NCI-H524 treated with DMSO at 0.1 percent for 48 hours (cell line): ENCODE results near the gene PSORS1C1.

Source experiments
- DNase-seq: peaks from one replicate; lab custom pipeline; 2025; lab: John Stamatoyannopoulos, UW

The PSORS1C1 gene

DNA sequence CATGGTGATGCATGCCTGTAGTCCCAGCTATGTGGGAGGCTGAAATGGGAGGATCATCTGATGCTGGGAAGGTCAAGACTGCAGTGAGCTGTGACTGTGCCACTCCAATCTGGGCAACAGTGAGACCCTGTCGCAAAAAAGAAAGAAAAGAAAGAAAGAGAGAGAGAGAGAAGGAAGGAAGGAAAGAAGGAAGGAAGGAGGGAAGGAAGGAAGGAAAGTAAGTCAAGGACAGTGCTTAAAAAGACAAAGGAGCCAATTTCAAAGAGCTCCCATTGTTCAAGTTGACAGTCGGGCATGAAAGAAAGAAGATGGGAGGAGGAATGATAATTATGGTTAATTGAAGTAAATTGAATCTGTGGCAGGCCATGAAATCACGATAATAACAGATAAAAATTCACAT lies 18.4 kb upstream of the PSORS1C1 start:
- DNase-seq: no peak

DNA sequence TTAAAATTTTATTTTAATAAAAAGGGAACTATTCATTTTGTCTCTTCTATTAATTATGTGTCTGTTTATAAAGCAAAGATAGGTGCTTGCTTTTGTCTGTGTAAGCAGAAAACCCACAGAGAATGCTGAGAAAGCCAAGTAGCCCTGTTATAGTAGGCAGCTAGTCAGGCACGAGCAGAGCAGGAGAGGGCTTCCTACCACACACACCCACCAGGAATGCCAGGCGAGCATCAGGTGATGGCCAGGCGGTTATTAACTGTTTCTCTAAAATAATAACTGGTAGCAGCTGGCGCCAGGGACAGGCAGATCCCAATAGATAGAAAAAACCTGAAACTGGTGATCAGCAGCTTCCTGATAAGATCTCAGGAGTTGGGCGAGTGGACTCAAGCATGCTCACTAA lies 17.9 kb upstream of the PSORS1C1 start:
- no peak for DNase-seq

DNA sequence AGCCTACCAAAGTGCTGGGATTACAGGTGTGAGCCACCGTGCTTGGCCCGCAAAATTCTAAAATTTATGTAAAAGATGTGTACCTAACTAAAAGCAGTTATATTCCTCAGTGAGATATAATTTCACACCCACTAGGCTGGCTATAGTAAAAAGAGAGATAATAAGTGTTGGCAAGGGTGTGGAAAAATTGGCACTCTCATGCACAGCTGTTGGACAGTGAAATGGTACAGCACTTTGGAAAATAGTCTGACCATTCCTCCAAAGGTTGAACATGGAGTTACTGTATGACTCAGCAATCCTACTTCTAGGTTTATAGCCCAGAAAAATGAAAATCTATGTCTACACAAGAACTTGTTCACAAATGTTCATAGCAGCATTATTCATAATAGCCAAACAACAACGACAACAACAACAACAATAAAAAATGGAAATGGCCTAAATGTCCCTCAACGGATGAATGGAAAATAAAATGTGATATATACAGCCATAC lies 16.1 kb upstream of the PSORS1C1 start:
- no peak for DNase-seq

DNA sequence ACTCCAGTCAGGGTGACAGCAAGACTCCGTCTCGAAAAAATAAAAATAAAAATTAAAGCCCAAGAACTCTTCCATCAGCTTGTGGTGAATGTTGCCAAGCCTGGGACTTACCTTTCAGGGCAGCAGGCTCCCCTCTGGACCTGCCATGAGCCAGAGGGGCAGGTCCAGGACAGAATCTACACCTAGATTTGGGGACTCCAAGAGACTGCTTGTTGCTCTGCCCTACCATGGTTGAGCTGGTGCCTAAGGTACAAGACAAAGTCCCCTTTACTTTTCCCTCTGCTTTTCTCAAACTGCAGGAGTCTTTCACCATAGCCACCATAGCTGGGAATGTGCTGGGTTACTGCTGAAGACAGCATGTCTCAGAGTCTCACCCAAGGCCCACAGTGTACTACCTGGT lies 11.5 kb upstream of the PSORS1C1 start:
- DNase-seq: no peak

DNA sequence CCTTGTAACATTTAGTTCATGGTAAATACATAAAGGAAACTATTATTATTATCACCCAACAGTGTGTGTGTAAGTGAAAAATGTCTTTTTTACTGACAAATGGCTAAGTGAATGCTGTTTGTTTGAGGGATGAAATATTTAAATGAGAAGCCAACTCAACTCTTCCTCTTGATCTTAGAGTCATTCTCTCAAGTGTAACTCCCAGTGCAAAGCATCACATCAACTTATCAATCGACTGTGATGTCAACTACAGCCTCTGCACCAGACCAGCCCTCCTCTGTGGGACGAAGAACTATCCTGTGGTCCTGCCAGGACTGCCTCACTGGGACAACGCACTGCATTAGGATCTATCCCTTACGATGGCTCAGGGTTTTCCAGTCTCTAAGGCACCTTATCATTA lies 7.5 kb upstream of the PSORS1C1 start:
- no peak for DNase-seq

DNA sequence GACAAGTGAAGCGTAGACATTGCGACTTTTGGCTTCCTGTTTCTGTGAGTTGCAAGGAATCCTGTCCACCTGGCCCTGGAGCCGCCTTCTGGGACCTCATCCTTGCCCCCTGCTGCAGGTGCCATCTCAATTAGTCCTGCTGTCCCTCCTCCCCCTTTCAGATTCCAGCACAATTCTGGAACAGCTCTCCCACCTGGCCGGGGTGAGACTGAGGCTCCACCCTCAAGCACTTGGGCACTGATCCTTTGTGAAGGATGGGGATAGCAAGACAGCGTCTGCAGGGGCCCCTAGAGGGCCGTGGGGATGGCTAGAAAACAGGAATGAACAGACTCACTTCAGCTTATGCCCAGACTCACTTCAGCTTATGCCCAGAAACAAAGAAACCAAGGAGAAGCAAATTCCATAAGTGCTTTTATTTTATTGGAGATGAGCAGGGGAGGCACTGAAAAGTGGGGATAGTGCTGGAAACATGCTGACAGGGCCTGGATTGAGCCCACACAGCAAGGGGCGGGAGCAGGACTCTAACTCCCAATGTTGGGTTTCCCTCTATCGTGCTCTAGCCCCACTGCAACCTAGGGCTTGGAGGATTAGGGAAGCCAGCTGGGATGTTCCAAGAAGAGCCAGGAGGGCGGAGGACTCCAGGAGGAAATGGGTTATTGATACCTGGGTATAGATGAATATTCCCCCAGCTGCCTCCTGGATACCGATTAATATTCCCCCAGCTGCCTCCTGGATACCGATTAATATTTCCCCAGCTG lies 3.6 kb upstream of the PSORS1C1 start:
- DNase-seq: no peak

DNA sequence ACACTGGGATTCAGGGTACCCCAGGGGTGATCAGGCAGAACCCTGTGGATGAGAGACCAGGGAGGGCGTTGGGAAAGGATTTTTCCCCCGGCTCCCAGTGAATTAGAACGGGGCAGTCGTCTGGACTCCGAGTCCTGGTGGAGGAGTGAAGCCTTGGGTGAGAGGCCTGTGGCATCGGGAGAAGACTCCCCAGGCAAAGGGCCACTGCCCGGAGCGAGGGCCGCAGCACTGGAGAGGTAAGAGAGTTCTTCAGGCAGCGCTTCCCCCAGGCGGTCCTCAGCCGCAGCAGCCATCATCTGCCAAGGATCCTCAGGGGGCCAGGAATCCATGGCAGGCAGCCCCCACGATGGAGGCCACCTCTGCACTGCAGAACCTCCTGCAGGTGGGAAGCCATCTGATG lies 2.9 kb upstream of the PSORS1C1 start:
- DNase-seq: no peak

DNA sequence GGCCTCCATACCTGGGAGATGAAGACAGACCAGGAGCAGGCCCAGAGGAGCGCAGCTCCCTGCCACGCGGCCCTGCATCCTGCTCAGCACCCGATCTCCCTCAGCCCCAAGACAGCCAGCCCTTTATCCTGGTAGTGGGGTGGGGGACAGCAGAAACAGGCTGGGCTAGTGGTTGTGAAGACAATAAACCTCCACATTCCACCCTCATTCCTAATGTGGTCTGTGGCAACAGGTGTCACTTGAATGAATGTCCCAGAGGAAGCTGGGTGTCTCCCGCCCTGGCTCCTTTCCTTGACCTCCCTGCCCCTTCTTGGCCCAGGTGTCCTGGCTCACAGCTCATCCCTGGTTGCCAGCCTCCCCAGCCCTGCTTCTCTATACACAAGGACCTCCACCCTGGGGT lies 2.1 kb upstream of the PSORS1C1 start, which contains the start of gene C6orf15:
Gene C6orf15, minus strand, starts transcription at position 98 of the 400 bp plus-strand sequence. Its CDS starts 20 bp downstream, at position 78.
- DNase-seq: no peak

DNA sequence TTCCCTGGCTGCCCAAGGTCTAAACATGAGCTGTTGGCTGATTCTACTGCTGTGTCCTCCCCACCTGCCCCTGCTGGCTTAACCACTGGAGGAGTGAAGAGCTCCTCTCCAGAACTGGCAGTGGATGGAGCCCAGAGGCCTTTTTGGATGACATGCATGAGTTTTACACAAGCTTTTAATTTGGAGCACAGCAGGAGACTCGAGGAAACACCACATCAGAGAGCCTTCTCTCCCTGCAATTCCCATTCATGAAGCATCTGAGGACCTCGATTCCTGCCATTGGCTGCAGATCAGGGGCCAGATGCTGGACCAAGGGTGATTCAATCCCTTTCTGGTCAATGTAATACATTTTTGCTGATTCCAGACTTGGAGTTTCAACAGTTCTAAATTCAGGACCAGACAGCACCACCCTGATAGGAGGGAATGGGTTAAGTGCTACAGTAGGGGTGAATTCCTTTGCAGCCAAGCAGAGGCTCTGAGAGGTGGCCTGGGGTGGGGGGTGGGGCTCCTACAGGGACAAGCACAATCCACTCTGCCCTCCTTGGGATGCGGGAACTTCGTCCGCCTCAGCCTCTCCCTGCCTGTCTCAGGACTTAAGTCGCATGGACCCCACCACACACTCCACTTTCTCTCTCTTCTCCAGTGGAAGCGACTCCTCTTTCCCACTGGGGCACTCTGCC lies 599 bp upstream of the PSORS1C1 start:
- DNase-seq: no peak

DNA sequence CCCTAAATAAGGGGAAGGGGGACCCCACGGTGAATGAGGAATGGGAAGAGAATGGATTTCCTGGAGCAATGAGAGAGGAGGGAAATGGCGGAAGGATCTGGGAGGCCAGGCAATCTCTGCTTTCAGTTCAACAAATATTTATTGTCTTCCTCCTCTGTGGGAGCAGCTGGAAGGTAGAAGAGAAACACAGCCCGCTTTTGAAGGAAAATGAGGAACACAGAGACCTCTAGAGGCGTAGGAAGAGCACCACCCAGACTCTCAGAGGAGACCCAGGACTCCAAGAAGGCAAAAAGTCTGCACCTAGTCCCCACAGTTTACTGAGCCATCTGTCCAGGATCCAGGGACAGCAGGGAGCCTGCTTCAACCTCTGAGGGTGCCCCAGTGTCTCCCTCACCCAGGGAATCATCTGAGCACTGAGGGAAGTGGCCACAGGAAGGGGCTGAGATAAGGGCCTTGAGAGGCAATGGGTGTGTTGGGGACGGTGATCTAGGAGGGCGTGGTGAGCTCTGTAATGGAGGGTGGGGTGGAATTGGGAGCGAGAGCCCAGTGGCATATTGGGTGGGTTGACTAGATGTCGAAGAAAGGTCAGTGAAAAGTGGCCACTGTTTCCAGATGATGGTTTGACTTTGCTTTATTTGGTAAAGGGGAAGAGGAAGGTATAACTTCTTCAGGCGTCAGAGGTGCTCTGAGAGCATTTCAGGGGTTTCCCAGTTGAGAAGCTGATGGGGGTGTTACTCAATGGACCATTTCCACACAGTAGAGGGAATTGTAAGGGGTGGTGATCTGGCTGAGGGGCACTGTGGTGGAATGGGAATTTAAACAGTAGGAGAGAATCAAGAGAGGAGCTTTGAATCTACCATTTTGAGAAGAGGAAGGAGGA lies 610 bp downstream of the PSORS1C1 start:
- DNase-seq: no peak

DNA sequence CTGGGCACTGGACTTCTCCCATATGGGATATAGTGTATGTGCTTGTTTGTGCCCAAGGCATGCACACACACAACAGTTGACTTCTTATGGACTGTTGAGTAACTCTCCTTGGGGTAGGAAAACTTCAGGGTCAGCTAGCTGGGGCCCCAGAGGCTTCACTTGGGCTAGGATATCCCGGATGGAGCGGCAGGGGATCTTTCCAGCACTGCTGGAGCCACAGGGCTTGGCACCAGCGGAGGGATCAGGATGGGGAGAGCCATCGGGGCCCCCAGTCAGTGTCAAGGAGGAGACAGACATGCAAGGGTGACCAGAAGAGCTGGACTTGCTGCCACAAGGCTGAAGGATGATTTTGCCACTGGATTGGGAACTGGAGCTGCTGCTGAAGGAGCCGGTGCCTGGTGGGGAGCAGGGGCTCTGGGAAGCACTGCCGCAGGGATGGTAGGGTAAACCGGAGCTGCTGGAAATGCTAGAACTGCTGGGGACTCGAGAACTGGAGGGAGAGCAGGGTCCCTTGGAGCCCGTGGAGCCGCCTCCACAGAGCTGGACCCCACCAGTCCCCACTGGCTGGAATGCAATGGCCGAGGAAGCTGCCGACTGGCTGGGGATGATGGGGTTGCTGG lies 1.5 kb downstream of the PSORS1C1 start:
- no peak for DNase-seq

DNA sequence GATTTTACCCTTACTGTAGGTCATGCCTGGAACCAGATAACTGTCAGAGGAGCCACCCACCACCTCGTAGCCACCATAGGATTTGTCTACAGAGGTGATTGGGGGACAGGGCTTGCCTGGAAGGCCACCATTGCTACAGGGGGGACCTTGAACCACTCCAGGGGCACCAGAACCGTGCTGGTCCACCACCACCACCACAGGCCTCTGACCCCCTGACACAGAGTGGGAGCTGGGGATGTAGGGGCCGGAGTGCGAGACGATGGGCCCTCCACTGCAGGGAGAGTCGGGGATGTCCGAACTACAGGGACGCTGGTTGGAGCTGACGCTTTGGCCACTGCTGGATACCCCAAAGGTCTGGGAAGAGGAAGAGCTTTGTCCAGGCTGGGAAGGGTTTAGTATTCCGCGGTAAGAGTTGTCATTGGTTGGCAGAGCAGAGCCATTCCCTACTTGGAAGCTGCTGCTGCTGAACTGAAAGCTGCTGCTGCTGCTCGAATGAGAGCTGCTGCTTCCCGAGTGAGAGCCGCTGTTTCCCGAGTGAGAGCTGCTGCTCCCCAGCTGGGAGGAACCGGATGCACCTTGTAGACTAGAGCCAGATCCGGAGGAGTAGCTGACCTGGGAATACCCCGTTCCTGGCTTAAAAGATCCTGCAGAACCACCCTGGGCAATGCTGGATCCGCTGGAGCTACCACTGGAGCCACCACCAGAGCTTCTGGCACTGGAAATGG lies 2.2 kb downstream of the PSORS1C1 start:
- no peak for DNase-seq

DNA sequence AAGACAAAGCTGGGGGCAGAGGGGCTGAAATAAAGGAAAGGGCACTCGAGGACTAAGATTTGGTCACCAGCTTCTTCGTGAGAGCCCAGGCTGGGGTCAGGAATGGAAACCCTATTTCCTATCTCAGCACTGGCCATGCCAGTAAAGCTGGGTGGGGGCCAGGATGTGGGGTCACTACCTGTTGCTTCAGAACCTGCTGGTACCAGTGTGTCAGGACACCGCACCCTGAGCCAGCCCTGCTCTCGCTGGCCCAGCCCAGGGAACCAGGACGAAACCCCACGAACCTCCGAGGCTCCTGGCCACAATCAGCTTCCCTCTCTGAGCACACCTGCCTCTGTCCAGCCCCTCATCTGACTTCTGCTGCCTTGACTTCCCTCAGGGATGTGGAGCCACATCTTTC lies 3.6 kb downstream of the PSORS1C1 start:
- DNase-seq: no peak

DNA sequence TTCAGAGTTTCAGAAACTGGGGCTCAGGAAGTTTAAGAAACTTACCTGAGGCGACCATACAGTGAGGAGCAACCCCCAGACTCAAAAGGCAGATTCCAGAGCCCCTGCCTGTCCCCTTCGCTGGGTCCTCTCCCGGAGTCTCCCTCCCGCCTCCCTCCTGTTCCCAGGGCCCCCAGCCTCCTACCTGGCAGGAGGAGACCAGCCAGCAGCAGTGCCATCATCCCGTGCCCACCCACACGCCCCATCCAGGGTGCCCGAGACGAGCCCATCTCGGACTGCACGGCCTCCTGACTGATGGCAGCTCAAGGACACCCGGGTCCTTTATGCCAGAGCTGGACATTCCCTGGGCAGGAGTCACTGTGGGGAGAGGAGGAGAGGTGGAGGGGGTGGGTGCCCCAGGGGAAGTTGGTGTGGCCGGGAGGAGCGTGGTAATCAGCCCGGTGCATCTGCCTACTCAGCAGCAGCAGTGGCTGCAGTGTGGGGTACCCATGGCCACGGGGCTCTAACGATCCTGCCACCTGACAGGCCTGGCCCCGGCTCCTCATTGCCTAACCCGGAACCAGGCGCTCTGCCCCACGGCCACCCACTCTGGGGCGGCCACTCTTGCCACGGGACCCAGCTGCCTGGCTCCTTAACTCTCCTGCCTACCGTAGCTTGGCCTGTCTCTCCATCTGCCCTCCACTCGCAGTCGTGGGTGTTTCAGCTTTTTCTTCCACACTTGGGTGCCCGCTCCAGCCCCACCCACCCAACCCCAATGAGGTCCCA lies 5.7 kb downstream of the PSORS1C1 start, which contains the start of gene CDSN:
Gene CDSN, minus strand, starts transcription at position 296 of the 765 bp plus-strand sequence. Its CDS starts 27 bp downstream, at position 269.
- no peak for DNase-seq

DNA sequence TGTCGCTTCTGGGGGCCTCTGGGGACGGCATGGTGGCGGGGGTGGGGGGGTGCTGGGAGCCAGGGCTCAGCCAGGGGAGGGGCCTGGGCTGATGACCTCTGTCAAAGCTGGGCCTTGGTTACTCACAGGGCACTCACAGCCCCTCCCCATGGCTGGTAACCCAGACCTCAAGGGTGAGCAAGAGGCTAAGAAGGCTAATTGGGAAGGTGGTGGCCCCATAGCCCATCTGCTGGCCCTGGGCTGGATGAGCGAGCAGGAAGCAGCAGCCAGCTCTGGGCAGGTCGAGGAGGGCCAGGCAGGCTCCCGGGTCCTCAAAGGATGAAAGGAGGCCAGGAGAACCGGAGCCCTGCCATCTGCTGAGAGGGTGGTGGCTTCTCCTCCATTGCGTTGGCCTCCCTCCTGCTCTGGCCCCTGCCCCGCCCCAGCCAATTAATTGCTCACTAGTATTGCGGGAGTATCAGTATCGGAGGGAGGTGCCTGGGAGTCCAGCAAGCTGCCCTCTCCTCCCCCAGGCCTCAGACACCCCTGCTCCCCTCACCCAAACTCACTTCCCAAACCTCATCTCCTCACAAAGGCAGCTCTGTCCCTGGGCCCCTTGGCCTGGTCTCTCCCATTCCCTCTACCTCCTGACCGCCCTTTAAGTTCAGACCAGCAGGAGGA lies 6.7 kb downstream of the PSORS1C1 start:
- DNase-seq: no peak

DNA sequence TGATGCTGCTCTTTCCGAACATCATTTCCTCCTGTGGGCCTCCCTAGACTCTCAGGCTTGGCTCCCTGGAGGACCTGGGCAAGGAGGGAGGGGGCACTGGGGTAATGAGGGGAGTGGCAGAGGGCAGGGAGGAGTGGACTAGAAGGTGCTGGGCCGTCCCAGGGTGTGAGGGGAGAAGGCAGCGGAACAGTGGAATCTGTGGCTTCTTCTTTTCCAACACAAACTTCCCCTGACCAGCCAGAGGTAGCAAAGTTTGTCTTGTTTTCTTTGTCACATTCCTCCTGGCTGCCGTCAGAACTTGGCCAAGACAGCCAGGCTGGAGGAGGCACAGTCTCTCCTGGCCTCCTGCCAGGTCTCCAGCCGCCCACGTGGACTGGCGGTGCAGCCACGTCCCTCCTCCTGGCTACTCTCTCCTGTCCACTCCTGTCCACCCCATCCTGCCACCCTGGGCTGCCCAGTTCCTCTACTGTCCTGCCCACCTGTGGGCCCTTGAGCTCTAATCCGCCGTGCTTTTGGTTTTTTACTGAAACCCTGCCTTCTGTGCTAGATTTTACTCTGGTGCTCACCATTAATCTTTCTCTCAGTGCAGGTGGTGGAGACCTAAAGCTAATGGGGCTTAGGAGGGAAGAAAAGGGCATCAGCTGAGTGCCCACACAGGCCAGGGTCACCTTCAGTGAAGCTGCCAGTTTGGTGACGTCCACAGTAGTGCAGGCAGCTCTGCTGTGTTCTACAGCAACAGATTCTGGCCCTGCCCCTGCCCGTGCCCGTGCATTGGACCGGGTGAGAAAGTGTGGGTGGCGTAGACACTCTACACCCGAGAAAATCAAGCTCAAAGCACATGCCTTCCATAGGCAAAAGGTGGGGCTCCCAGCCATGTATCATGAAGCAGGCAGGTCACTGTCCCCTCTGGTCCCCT lies 8.4 kb downstream of the PSORS1C1 start:
- DNase-seq: no peak

DNA sequence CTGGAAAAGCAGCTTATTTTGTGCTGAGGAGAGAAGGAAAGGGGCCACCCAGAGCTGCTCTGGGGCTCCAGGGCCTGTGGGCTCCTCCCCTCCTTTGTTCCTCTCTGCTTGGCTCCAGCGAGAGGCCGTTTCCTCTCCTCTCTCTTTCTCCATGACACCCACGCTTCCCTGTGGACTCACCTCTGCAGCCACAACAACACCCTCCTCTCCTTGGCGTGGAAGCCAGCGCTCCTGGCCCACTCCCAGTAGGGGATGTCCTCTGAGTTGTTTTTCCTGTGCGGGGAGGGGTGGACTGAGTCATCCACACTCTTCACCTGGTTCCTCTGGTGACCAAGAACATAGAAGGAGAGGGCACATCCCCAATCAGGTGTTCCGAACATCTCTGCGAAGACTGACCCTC lies 10.6 kb downstream of the PSORS1C1 start:
- no peak for DNase-seq

DNA sequence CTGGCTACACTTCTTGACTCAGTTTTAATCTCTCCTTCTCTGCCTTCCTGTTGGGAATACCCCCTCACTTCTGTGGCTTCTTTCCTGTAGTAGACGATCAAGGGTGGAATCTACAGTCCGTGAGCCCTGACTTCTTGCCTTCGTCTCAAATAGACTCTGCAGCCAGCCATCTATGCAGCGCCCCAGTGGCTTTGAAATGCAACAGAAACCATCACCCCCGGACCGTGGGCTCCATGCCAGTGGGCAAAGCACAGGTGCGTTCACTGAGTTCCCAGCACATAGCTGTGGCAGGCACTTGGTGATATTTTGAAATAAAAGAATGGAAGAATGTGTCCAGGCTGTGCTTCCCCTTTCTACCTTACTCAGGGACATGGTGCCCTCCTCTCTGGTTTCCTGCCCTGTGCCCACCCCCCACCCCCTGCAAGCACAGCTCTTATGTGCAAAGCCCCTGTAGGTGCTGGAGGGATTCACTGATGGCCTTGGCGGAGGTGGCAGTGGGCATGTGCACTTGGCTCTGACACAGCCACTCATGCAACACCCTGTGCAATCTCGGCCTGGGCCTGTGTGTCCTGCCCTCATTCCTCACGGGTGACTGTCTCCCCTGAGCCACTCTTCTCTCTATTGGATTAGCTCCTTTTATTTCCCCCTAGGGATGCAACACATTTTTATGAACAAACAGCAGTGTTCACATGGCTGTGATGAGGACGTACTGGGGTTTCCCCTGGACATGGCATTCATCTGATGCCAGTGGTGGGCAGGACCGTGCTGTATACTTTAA lies 11.2 kb downstream of the PSORS1C1 start:
- DNase-seq: no peak
